Measurements from ENCODE around the gene CTRL.
A peak's percentile ranks its signal among the peaks of the same experiment; 100 is the strongest.

CTRL gene

DNA sequence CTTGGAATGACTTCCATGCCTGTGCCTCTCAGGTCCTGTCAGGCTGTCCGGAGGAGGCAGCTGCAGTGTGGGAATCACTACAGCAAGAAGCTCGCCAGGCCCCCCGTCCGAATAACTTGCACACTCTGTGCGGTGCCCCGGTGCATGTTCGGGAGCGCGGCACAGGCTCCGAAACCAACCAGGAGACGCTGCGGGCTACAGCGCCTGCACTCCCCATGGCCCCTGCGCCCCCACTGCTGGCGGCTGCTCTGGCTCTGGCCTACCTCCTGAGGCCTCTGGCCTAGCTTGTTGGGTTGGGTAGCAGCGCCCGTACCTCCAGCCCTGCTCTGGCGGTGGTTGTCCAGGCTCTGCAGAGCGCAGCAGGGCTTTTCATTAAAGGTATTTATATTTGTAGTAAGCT, 45.7 kb downstream of the CTRL start:
- DNase-seq = no peak

DNA sequence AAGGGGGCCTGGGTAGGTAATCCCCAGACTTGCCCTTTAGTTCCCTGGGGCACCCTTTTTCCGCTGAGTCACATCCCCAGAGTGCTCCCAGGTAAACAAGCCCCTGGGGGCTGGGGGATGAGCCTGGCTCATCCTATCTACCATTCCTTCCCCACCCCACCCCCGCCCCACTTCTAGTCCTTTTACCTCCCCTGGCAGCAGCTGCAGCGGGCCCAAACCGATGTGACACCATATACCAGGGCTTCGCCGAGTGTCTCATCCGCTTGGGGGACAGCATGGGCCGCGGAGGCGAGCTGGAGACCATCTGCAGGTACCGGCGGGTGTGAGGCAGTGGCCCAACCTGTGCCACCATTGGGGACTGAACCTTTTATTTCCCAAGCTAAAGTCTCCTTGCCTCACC, 46.1 kb downstream of the CTRL start:
- DNase-seq = no peak

DNA sequence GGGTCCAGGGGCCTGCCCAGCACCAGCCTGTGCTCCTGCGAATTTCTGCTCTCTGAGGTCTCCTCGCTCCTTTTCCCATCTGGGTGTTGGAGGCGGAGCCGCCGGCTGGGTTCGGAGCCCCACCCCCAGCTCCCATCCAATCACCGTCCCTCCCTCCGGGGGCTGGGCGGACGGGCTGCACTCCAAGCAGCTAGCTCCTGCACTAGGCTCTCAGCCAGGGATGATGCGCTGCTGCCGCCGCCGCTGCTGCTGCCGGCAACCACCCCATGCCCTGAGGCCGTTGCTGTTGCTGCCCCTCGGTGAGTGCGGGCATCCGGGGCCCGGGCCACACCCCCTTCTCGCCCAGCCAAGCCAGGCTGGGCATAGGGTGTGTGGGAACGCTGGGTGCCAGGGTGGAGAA, 47.0 kb downstream of the CTRL start, which contains the start of gene NRN1L:
NRN1L (plus strand) TSS at position 202 of the 400 bp plus-strand sequence; CDS start at position 221, 19 bp downstream.
- no peak for DNase-seq

DNA sequence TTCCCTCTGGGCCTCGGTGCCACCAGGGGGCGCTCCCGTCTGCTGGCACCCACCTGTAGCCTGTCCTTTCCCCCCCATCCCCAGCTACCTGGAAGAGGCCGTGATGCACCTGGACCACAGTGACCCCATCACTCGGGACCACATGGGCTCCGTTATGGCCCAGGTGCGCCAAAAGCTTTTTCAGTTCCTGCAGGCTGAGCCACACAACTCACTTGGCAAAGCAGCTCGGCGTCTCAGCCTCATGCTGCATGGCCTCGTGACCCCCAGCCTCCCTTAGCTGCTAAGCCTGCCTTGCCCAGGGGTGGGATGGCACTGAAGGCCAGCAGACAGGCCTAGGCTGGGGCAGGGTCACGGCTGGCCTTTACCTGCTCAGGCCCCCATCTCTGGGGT, 47.8 kb downstream of the CTRL start:
- peak; percentile 43 for DNase-seq

DNA sequence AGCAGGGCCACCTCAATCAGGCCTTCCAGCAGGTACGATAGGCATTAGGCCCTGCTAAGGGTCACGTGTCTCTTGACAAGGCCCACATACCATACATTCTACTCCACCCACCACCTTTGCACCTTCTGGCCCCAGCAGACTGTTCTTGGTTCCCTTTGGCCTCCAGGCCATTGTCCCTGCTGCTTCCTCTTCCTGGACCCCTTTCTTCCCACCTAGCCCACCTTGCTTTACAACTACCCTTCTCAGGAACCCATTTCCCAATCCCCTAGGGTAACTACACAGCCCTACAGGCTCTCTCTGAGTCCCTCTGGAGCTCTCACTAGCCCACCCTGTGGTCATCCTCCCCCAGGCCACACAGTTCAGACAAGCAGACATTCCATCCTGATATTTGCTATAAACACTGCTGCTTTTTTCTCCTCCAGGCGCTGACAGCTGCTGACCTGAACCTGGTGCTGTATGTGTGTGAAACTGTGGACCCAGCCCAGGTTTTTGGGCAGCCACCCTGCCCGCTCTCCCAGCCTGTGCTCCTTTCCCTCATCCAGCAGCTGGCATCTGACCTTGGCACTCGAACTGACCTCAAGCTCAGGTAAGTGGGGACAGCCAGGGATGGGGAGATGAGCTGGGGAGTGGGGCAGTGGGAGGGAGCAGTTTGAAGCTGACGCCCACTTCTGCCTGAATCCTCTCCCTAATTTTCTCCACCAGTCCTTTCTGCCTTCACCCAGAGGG, 48.4 kb downstream of the CTRL start:
- no peak for DNase-seq

DNA sequence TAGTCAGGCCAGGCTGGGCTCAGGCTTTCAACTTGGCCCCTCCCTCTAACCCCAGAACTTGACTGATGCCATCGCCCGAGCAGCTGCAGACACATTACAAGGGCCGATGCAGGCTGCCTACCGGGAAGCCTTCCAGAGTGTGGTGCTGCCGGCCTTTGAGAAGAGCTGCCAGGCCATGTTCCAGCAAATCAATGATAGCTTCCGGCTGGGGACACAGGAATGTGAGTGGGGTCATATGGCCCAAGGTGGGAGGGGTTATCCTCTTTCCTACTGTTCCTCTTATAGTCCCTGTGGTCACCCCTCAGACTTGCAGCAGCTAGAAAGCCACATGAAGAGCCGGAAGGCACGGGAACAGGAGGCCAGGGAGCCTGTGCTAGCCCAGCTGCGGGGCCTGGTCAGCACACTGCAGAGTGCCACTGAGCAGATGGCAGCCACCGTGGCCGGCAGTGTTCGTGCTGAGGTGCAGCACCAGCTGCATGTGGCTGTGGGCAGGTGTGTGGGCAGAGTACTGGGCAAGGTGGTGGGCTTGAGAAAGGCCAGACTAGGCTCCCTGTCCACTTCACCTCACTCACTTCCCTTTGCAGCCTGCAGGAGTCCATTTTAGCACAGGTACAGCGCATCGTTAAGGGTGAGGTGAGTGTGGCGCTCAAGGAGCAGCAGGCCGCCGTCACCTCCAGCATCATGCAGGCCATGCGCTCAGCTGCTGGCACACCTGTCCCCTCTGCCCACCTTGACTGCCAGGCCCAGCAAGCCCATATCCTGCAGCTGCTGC, 49.1 kb downstream of the CTRL start:
- no peak for DNase-seq

DNA sequence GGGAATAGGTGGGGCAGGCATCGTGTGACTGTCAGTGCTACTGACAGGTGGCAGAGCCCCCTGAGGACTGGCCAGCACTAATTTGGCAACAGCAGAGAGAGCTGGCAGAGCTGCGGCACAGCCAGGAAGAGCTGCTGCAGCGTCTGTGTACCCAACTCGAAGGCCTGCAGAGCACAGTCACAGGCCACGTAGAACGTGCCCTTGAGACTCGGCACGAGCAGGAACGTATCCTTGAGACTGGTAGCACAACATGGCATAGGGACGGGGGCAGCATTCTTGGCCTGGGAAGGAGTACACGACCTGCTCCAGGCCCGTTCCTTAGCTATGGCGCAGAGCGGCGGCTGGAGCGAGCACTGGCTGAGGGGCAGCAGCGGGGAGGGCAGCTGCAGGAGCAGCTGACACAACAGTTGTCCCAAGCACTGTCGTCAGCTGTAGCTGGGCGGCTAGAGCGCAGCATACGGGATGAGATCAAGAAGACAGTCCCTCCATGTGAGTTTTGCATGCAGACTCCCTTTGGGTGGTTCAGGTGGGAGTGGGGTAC, 50.0 kb downstream of the CTRL start:
- no peak for DNase-seq

DNA sequence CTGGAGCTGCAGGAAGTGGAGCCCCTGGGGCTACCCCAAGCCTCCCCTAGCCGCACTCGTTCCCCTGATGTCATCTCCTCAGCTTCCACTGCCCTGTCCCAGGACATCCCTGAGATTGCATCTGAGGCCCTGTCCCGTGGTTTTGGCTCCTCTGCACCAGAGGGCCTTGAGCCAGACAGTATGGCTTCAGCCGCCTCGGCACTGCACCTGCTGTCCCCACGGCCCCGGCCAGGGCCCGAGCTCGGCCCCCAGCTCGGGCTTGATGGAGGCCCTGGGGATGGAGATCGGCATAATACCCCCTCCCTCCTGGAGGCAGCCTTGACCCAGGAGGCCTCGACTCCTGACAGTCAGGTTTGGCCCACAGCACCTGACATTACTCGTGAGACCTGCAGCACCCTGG, 51.1 kb downstream of the CTRL start:
- DNase-seq = no peak

DNA sequence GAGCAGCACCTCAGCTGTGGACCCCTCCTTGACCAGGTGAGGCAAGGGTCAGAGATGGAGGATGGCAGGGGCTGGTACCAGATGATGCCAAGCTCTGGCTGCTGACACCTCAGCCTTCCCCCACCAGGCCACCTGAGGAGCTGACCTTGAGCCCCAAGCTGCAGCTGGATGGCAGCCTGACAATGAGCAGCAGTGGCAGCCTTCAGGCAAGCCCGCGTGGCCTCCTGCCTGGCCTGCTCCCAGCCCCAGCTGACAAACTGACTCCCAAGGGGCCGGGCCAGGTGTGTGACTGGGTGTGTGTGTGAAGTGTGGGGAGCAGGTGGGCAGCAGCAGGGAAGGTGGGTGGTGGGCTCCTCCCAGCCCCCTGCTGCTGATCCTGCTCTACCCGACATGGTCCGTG, 51.7 kb downstream of the CTRL start:
- no peak for DNase-seq

Measured in NCI-H1092 (cell line).